Stimulated activated memory B cell treated with anti-CD40 and anti-IgM and Interleukin-4, amounts not matched to agents 10 μg/mL and 1 μg/mL and 100 μg/mL, for 72 hours (primary cell): ENCODE data around the gene TOR1B.
A peak's percentile ranks its signal among the peaks of the same experiment; 100 is the strongest.
"Not testable (repeated sequence)": the region's sequence is repeated elsewhere in the genome, so short reads cannot be mapped to it uniquely, and the experiment has no call there.

Source experiments
- ATAC-seq: fragments of 150-1000 bp; cut with Tn5 transposase; 2 replicates; pipeline ENCODE4 v1.10.0; 2021
- H3K27ac Mint-ChIP-seq: one replicate; pipeline ENCODE4 v1.8.0; 2022; ENCODE audit warnings: mild to moderate bottlenecking, mixed read lengths
- H3K27me3 Mint-ChIP-seq: one replicate; pipeline ENCODE4 v1.8.0; 2022; ENCODE audit warnings: mixed read lengths
- H3K36me3 Mint-ChIP-seq: one replicate; pipeline ENCODE4 v1.8.0; 2022; ENCODE audit warnings: mixed read lengths
- H3K4me1 Mint-ChIP-seq: one replicate; pipeline ENCODE4 v1.8.0; 2022; ENCODE audit warnings: mixed read lengths
- H3K4me3 Mint-ChIP-seq: one replicate; pipeline ENCODE4 v1.8.0; 2022; ENCODE audit warnings: mild to moderate bottlenecking, moderate library complexity, mixed read lengths
- H3K9me3 Mint-ChIP-seq: one replicate; pipeline ENCODE4 v1.8.0; 2022; ENCODE audit warnings: mixed read lengths

The TOR1B gene

GRCh38 chr9:129785866-129786265 lies 17.1 kb upstream of the TOR1B start:
- Mint-ChIP-seq H3K36me3 (no peaks in the 10 kb centered on the region), H3K27me3 (peaks cover 30% of the 10 kb centered on the region), H3K27ac (no peak overlapping the region), H3K9me3 (no peaks in the 10 kb centered on the region), H3K4me1 (peaks cover 14% of the 10 kb centered on the region), H3K4me3 (no peak overlapping the region)
- ATAC-seq = no peak

- Mint-ChIP-seq H3K9me3 (no peaks in the 10 kb centered on the region), H3K36me3 (no peaks in the 10 kb centered on the region), H3K4me1 (peaks cover 15% of the 10 kb centered on the region), H3K4me3 (no peak overlapping the region), H3K27me3 (peaks cover 35% of the 10 kb centered on the region), H3K27ac (no peak overlapping the region)
- no peak for ATAC-seq
These were observed 16.5 kb upstream of the TOR1B start for GRCh38 chr9:129786481-129786880.

- Mint-ChIP-seq H3K36me3 (no peaks in the 10 kb centered on the region), H3K9me3 (no peaks in the 10 kb centered on the region), H3K4me3 (no peak overlapping the region), H3K4me1 (peaks cover 8% of the 10 kb centered on the region), H3K27me3 (peaks cover 23% of the 10 kb centered on the region), H3K27ac (no peak overlapping the region)
- ATAC-seq = no peak
These were observed 8.4 kb upstream of the TOR1B start for GRCh38 chr9:129794549-129794948.

GRCh38 chr9:129796029-129796428 lies 7.0 kb upstream of the TOR1B start:
- peaks cover 17% of the 10 kb centered on the region for H3K27me3 Mint-ChIP-seq
- not testable (repeated sequence) for H3K4me1 Mint-ChIP-seq, H3K27ac Mint-ChIP-seq, H3K4me3 Mint-ChIP-seq, H3K9me3 Mint-ChIP-seq, ATAC-seq, H3K36me3 Mint-ChIP-seq

GRCh38 chr9:129798973-129799372 lies 4.0 kb upstream of the TOR1B start:
- no peak overlapping the region for H3K27ac Mint-ChIP-seq
- H3K4me1 Mint-ChIP-seq = peaks cover 1% of the 10 kb centered on the region
- no peaks in the 10 kb centered on the region for H3K9me3 Mint-ChIP-seq
- no peak overlapping the region for H3K4me3 Mint-ChIP-seq
- peaks cover 13% of the 10 kb centered on the region for H3K27me3 Mint-ChIP-seq
- no peaks in the 10 kb centered on the region for H3K36me3 Mint-ChIP-seq
- ATAC-seq = no peak

- H3K9me3 Mint-ChIP-seq = no peaks in the 10 kb centered on the region
- H3K4me1 Mint-ChIP-seq = peaks cover 19% of the 10 kb centered on the region
- ATAC-seq = no peak
- H3K36me3 Mint-ChIP-seq = peaks cover 8% of the 10 kb centered on the region
- no peak overlapping the region for H3K27ac Mint-ChIP-seq
- no peaks in the 10 kb centered on the region for H3K27me3 Mint-ChIP-seq
- no peak overlapping the region for H3K4me3 Mint-ChIP-seq
These were observed 1.5 kb upstream of the TOR1B start for GRCh38 chr9:129801504-129801903.

GRCh38 chr9:129803676-129804060 lies 684 bp downstream of the TOR1B start:
- Mint-ChIP-seq H3K27ac (peak overlapping the region; percentile 94), H3K9me3 (no peaks in the 10 kb centered on the region), H3K4me3 (peak overlapping the region; percentile 83), H3K4me1 (peaks cover 20% of the 10 kb centered on the region), H3K27me3 (no peaks in the 10 kb centered on the region), H3K36me3 (peaks cover 19% of the 10 kb centered on the region)
- ATAC-seq = peak; percentile 2

GRCh38 chr9:129806061-129806460 lies 3.1 kb downstream of the TOR1B start:
- Mint-ChIP-seq H3K9me3 (no peaks in the 10 kb centered on the region), H3K36me3 (peaks cover 39% of the 10 kb centered on the region), H3K27me3 (no peaks in the 10 kb centered on the region), H3K4me3 (no peak overlapping the region), H3K27ac (peak overlapping the region; percentile 51), H3K4me1 (peaks cover 25% of the 10 kb centered on the region)
- ATAC-seq = no peak

GRCh38 chr9:129809346-129809745 lies 6.4 kb downstream of the TOR1B start:
- H3K4me3 Mint-ChIP-seq = no peak overlapping the region
- H3K9me3 Mint-ChIP-seq = no peaks in the 10 kb centered on the region
- no peak overlapping the region for H3K27ac Mint-ChIP-seq
- ATAC-seq = no peak
- no peaks in the 10 kb centered on the region for H3K27me3 Mint-ChIP-seq
- H3K36me3 Mint-ChIP-seq = peaks cover 52% of the 10 kb centered on the region
- peaks cover 37% of the 10 kb centered on the region for H3K4me1 Mint-ChIP-seq

GRCh38 chr9:129810116-129810515 lies 7.1 kb downstream of the TOR1B start:
- no peak overlapping the region for H3K27ac Mint-ChIP-seq
- H3K9me3 Mint-ChIP-seq = no peaks in the 10 kb centered on the region
- no peak overlapping the region for H3K4me3 Mint-ChIP-seq
- no peaks in the 10 kb centered on the region for H3K27me3 Mint-ChIP-seq
- H3K36me3 Mint-ChIP-seq = peaks cover 59% of the 10 kb centered on the region
- ATAC-seq = no peak
- peaks cover 34% of the 10 kb centered on the region for H3K4me1 Mint-ChIP-seq

- no peaks in the 10 kb centered on the region for H3K27me3 Mint-ChIP-seq
- H3K4me1 Mint-ChIP-seq = peaks cover 30% of the 10 kb centered on the region
- peaks cover 65% of the 10 kb centered on the region for H3K36me3 Mint-ChIP-seq
- no peak for ATAC-seq
- H3K27ac Mint-ChIP-seq = no peak overlapping the region
- no peak overlapping the region for H3K4me3 Mint-ChIP-seq
- no peaks in the 10 kb centered on the region for H3K9me3 Mint-ChIP-seq
These were observed 7.8 kb downstream of the TOR1B start for GRCh38 chr9:129810788-129811187.

- Mint-ChIP-seq H3K27ac (no peak overlapping the region), H3K9me3 (no peaks in the 10 kb centered on the region), H3K27me3 (no peaks in the 10 kb centered on the region), H3K4me1 (peaks cover 28% of the 10 kb centered on the region), H3K4me3 (no peak overlapping the region), H3K36me3 (peaks cover 64% of the 10 kb centered on the region)
- peak; percentile 86 for ATAC-seq
These were observed 9.0 kb downstream of the TOR1B start for GRCh38 chr9:129811967-129812363.

- Mint-ChIP-seq H3K4me1 (peaks cover 28% of the 10 kb centered on the region), H3K27ac (no peak overlapping the region), H3K9me3 (no peaks in the 10 kb centered on the region), H3K4me3 (no peak overlapping the region), H3K27me3 (no peaks in the 10 kb centered on the region), H3K36me3 (peaks cover 60% of the 10 kb centered on the region)
- no peak for ATAC-seq
These were observed 9.4 kb downstream of the TOR1B start for GRCh38 chr9:129812385-129812784.

- no peak overlapping the region for H3K27ac Mint-ChIP-seq
- no peak for ATAC-seq
- H3K36me3 Mint-ChIP-seq = peaks cover 64% of the 10 kb centered on the region
These were observed 10.7 kb downstream of the TOR1B start for GRCh38 chr9:129813661-129814060.

GRCh38 chr9:129814432-129815223 lies 11.6 kb downstream of the TOR1B start:
- no peak for ATAC-seq
- Mint-ChIP-seq H3K4me3 (no peak overlapping the region), H3K27ac (no peak overlapping the region), H3K27me3 (no peaks in the 10 kb centered on the region), H3K4me1 (peaks cover 29% of the 10 kb centered on the region), H3K9me3 (no peaks in the 10 kb centered on the region), H3K36me3 (peaks cover 60% of the 10 kb centered on the region)

More at GRCh38 chr9:129813661-129814060, 10.7 kb downstream of the TOR1B start:
- H3K9me3 Mint-ChIP-seq = no peaks in the 10 kb centered on the region
- no peaks in the 10 kb centered on the region for H3K27me3 Mint-ChIP-seq
- H3K4me3 Mint-ChIP-seq = no peak overlapping the region
- H3K4me1 Mint-ChIP-seq = peaks cover 29% of the 10 kb centered on the region

GRCh38 chr9:129815278-129815677 lies 12.3 kb downstream of the TOR1B start:
- no peaks in the 10 kb centered on the region for H3K27me3 Mint-ChIP-seq
- peaks cover 55% of the 10 kb centered on the region for H3K36me3 Mint-ChIP-seq
- H3K9me3 Mint-ChIP-seq = no peaks in the 10 kb centered on the region
- no peak overlapping the region for H3K4me3 Mint-ChIP-seq
- H3K27ac Mint-ChIP-seq = no peak overlapping the region
- no peak for ATAC-seq
- peaks cover 29% of the 10 kb centered on the region for H3K4me1 Mint-ChIP-seq
